GM21367 (cell line): ENCODE results near the gene MYL11.
A peak's percentile ranks its signal among the peaks of the same experiment; 100 is the strongest.

Experiments
- ATAC-seq: cut with Tn5 transposase; IDR thresholded peaks from one replicate; pipeline ENCODE4 v1.9.1; 2021; ENCODE audit not compliant: unreplicated experiment

MYL11 gene

GRCh38 chr16:30416624-30417528 is 42.3 kb downstream of the MYL11 start:
- peak; percentile 13 for ATAC-seq

- peak; percentile 61 for ATAC-seq
These were observed 43.1 kb downstream of the MYL11 start for GRCh38 chr16:30417529-30418349.

- no peak for ATAC-seq
These were observed 44.0 kb downstream of the MYL11 start for GRCh38 chr16:30418350-30419181.

GRCh38 chr16:30421010-30421409 is 46.4 kb downstream of the MYL11 start:
- no peak for ATAC-seq
